ENCODE data around the gene C1QA.

DNA sequence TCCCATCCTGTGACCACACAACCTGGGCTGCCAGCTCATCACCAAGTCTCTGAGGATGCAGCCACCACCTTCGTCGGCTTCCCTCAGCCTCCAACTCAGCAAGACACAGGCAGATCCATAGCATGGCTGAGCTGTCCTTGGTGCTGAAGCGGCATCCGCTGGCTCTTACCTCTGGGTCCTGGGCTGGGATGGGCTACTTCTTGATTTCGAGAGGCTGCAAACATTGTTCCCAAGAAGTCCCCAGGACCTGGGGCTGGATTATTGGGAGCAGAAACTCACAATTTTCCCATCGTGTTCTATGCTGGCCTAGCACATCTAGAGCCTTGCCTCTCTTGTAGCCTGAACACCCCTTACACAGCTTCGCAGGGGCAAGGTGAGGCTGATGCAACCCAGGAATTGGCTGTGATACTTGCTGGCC lies 24.9 kb upstream of the C1QA start:
- TF ChIP-seq POLR2A (IDR thresholded peaks at IDR 0.05) (no peak), CTCF (IDR thresholded peaks at IDR 0.05) (no peak)

Data from adrenal gland (tissue), 5 donors.